Measurements from ENCODE around the gene HMOX1.
"Not testable (repeated sequence)": the region's sequence is repeated elsewhere in the genome, so short reads cannot be mapped to it uniquely, and the experiment has no call there.

The HMOX1 gene

GRCh38 chr22:35349704-35350538 lies 31.0 kb upstream of the HMOX1 start:
- in situ Hi-C loops (cut with MboI; ENCODE audit: low sequenced_read_pairs), result no loop called here

GRCh38 chr22:35350539-35351503 lies 30.1 kb upstream of the HMOX1 start:
- in situ Hi-C loops (cut with MboI; ENCODE audit: low sequenced_read_pairs), result no loop called here

- in situ Hi-C loops (cut with MboI; ENCODE audit: low sequenced_read_pairs), result no loop called here
These were observed 28.4 kb upstream of the HMOX1 start for GRCh38 chr22:35352214-35353111.

- in situ Hi-C loops (cut with MboI; ENCODE audit: low sequenced_read_pairs), result no loop called here
These were observed 27.6 kb upstream of the HMOX1 start for GRCh38 chr22:35353318-35353717.

- in situ Hi-C loops (cut with MboI; ENCODE audit: low sequenced_read_pairs), result no loop called here
These were observed 26.8 kb upstream of the HMOX1 start for GRCh38 chr22:35354068-35354467.

- in situ Hi-C loops (cut with MboI; ENCODE audit: low sequenced_read_pairs), result no loop called here
These were observed 22.8 kb upstream of the HMOX1 start for GRCh38 chr22:35357883-35358621.

- in situ Hi-C loops (cut with MboI; ENCODE audit: low sequenced_read_pairs), result no loop called here
These were observed 21.4 kb upstream of the HMOX1 start for GRCh38 chr22:35359380-35360065.

- in situ Hi-C loops (cut with MboI; ENCODE audit: low sequenced_read_pairs), result no loop called here
These were observed 19.8 kb upstream of the HMOX1 start for GRCh38 chr22:35361001-35361558.

GRCh38 chr22:35363566-35364086 lies 17.3 kb upstream of the HMOX1 start:
- in situ Hi-C loops (cut with MboI; ENCODE audit: low sequenced_read_pairs), result no loop called here

- in situ Hi-C loops (cut with MboI; ENCODE audit: low sequenced_read_pairs), result not testable (repeated sequence)
These were observed 16.7 kb upstream of the HMOX1 start for GRCh38 chr22:35364230-35364629.

GRCh38 chr22:35367331-35367886 lies 13.5 kb upstream of the HMOX1 start:
- in situ Hi-C loops (cut with MboI; ENCODE audit: low sequenced_read_pairs), result no loop called here

- in situ Hi-C loops (cut with MboI; ENCODE audit: low sequenced_read_pairs), result no loop called here
These were observed 12.5 kb upstream of the HMOX1 start for GRCh38 chr22:35368386-35368785.

GRCh38 chr22:35369996-35370395 lies 10.9 kb upstream of the HMOX1 start:
- in situ Hi-C loops (cut with MboI; ENCODE audit: low sequenced_read_pairs), result no loop called here

GRCh38 chr22:35373781-35374180 lies 7.1 kb upstream of the HMOX1 start:
- in situ Hi-C loops (cut with MboI; ENCODE audit: low sequenced_read_pairs), result no loop called here

GRCh38 chr22:35375031-35375430 lies 5.9 kb upstream of the HMOX1 start:
- in situ Hi-C loops (cut with MboI; ENCODE audit: low sequenced_read_pairs), result no loop called here

- in situ Hi-C loops (cut with MboI; ENCODE audit: low sequenced_read_pairs), result no loop called here
These were observed 5.4 kb upstream of the HMOX1 start for GRCh38 chr22:35375526-35375925.

- in situ Hi-C loops (cut with MboI; ENCODE audit: low sequenced_read_pairs), result no loop called here
These were observed 4.0 kb upstream of the HMOX1 start for GRCh38 chr22:35376728-35377472.

- in situ Hi-C loops (cut with MboI; ENCODE audit: low sequenced_read_pairs), result no loop called here
These were observed 3.2 kb upstream of the HMOX1 start for GRCh38 chr22:35377735-35378134.
